Muscle layer of colon (tissue), 2 donors: ENCODE results near the gene SH2D1B.
"Not testable (repeated sequence)": the region's sequence is repeated elsewhere in the genome, so short reads cannot be mapped to it uniquely, and the experiment has no call there.

Experiments
- H3K27ac ChIP-seq: one replicate; pipeline ENCODE4 v1.7.0; 2013; ENCODE audit warnings: low read depth, mild to moderate bottlenecking, low read length, moderate library complexity
- H3K27me3 ChIP-seq, 2 donors: one replicate each; pipeline ENCODE4 v1.7.0; 2013; ENCODE audit warnings: low read length in 2 of 2, mild to moderate bottlenecking in 2 of 2; ENCODE audit not compliant: insufficient read depth in 2 of 2, control insufficient read depth in 1 of 2
- H3K36me3 ChIP-seq: one replicate; pipeline ENCODE4 v1.7.0; 2013; ENCODE audit warnings: mild to moderate bottlenecking, low read length; ENCODE audit not compliant: insufficient read depth
- H3K4me1 ChIP-seq: one replicate; pipeline ENCODE4 v1.7.0; 2013; ENCODE audit warnings: mild to moderate bottlenecking, low read length; ENCODE audit not compliant: insufficient read depth
- H3K4me3 ChIP-seq, 2 donors: one replicate each; pipeline ENCODE4 v1.7.0; 2013; ENCODE audit warnings: low read length in 2 of 2, low read depth in 1 of 2, mild to moderate bottlenecking in 1 of 2, moderate library complexity in 1 of 2
- H3K9ac ChIP-seq: one replicate; pipeline ENCODE4 v1.7.0; 2013; ENCODE audit warnings: low read length
- H3K9me3 ChIP-seq: one replicate; pipeline ENCODE4 v1.7.0; 2013; ENCODE audit warnings: mild to moderate bottlenecking, low read length
- donor health status: abdominal sarcoma.
- donor health status: Adenocarcinoma of cecum.

The SH2D1B gene

GRCh38 chr1:162419450-162419931 is 7.6 kb upstream of the SH2D1B start:
- H3K4me1 ChIP-seq, H3K27me3 ChIP-seq, H3K4me3 ChIP-seq, H3K36me3 ChIP-seq, H3K27ac ChIP-seq, H3K9ac ChIP-seq, H3K9me3 ChIP-seq: not testable (repeated sequence)

- H3K9me3 ChIP-seq, H3K4me3 ChIP-seq, H3K4me1 ChIP-seq, H3K36me3 ChIP-seq, H3K27ac ChIP-seq, H3K27me3 ChIP-seq, H3K9ac ChIP-seq: not testable (repeated sequence)
Observed at GRCh38 chr1:162418584-162418983, 6.6 kb upstream of the SH2D1B start.

- no peak overlapping the region for H3K4me3 ChIP-seq
- H3K36me3 ChIP-seq, result no peaks in the 10 kb centered on the region
- H3K4me1 ChIP-seq, result no peaks in the 10 kb centered on the region
- H3K9ac ChIP-seq, result no peak overlapping the region
- no peaks in the 10 kb centered on the region for H3K27me3 ChIP-seq
- H3K9me3 ChIP-seq, result no peaks in the 10 kb centered on the region
- no peak overlapping the region for H3K27ac ChIP-seq
Observed at GRCh38 chr1:162417650-162418049, 5.7 kb upstream of the SH2D1B start.

- H3K4me3 ChIP-seq, result no peak overlapping the region
- H3K36me3 ChIP-seq, result no peaks in the 10 kb centered on the region
- H3K4me1 ChIP-seq, result no peaks in the 10 kb centered on the region
- no peaks in the 10 kb centered on the region for H3K9me3 ChIP-seq
- H3K9ac ChIP-seq, result no peak overlapping the region
- no peak overlapping the region for H3K27ac ChIP-seq
- H3K27me3 ChIP-seq, result no peaks in the 10 kb centered on the region
Observed at GRCh38 chr1:162416909-162417308, 5.0 kb upstream of the SH2D1B start.

GRCh38 chr1:162416215-162416614 is 4.3 kb upstream of the SH2D1B start:
- no peak overlapping the region for H3K27ac ChIP-seq
- H3K4me1 ChIP-seq, result no peaks in the 10 kb centered on the region
- no peak overlapping the region for H3K4me3 ChIP-seq
- no peaks in the 10 kb centered on the region for H3K9me3 ChIP-seq
- no peak overlapping the region for H3K9ac ChIP-seq
- no peaks in the 10 kb centered on the region for H3K36me3 ChIP-seq
- no peaks in the 10 kb centered on the region for H3K27me3 ChIP-seq

GRCh38 chr1:162407539-162407938 is 4.4 kb downstream of the SH2D1B start:
- Histone ChIP-seq H3K27ac (no peak overlapping the region), H3K36me3 (no peaks in the 10 kb centered on the region), H3K9ac (no peak overlapping the region), H3K4me3 (no peak overlapping the region), H3K4me1 (no peaks in the 10 kb centered on the region), H3K27me3 (no peaks in the 10 kb centered on the region), H3K9me3 (no peaks in the 10 kb centered on the region)

GRCh38 chr1:162406811-162407210 is 5.1 kb downstream of the SH2D1B start:
- H3K4me1 ChIP-seq, result no peaks in the 10 kb centered on the region
- H3K9ac ChIP-seq, result no peak overlapping the region
- no peak overlapping the region for H3K27ac ChIP-seq
- no peaks in the 10 kb centered on the region for H3K36me3 ChIP-seq
- no peak overlapping the region for H3K4me3 ChIP-seq
- H3K27me3 ChIP-seq, result no peaks in the 10 kb centered on the region
- no peaks in the 10 kb centered on the region for H3K9me3 ChIP-seq

GRCh38 chr1:162405800-162406199 is 6.1 kb downstream of the SH2D1B start:
- H3K27ac ChIP-seq, result no peak overlapping the region

GRCh38 chr1:162404550-162405160 is 7.3 kb downstream of the SH2D1B start:
- H3K27me3 ChIP-seq, result no peaks in the 10 kb centered on the region
- H3K36me3 ChIP-seq, result no peaks in the 10 kb centered on the region
- no peak overlapping the region for H3K9ac ChIP-seq
- H3K4me3 ChIP-seq, result no peak overlapping the region
- no peaks in the 10 kb centered on the region for H3K9me3 ChIP-seq
- no peaks in the 10 kb centered on the region for H3K4me1 ChIP-seq
- no peak overlapping the region for H3K27ac ChIP-seq

More at GRCh38 chr1:162405800-162406199, 6.1 kb downstream of the SH2D1B start:
- Histone ChIP-seq H3K4me3 (no peak overlapping the region), H3K9me3 (no peaks in the 10 kb centered on the region), H3K9ac (no peak overlapping the region), H3K27me3 (no peaks in the 10 kb centered on the region), H3K4me1 (no peaks in the 10 kb centered on the region), H3K36me3 (no peaks in the 10 kb centered on the region)

- no peak overlapping the region for H3K4me3 ChIP-seq
- no peaks in the 10 kb centered on the region for H3K27me3 ChIP-seq
- H3K9me3 ChIP-seq, result no peaks in the 10 kb centered on the region
- H3K4me1 ChIP-seq, result no peaks in the 10 kb centered on the region
- no peak overlapping the region for H3K27ac ChIP-seq
- H3K9ac ChIP-seq, result no peak overlapping the region
- no peaks in the 10 kb centered on the region for H3K36me3 ChIP-seq
Observed at GRCh38 chr1:162400790-162401355, 11.1 kb downstream of the SH2D1B start.

GRCh38 chr1:162398999-162399580 is 12.8 kb downstream of the SH2D1B start:
- no peaks in the 10 kb centered on the region for H3K27me3 ChIP-seq
- no peaks in the 10 kb centered on the region for H3K36me3 ChIP-seq
- no peak overlapping the region for H3K4me3 ChIP-seq
- H3K27ac ChIP-seq, result no peak overlapping the region
- H3K4me1 ChIP-seq, result no peaks in the 10 kb centered on the region
- no peaks in the 10 kb centered on the region for H3K9me3 ChIP-seq
- H3K9ac ChIP-seq, result no peak overlapping the region
